ENCODE results near the gene ACTR8. TPM values are rescaled to one million over a fixed set of nuclear protein-coding genes. Genes with fewer than 3 reads are reported as not detected.

Gene ACTR8
- total RNA-seq, 1 donor = 8.1 TPM

GRCh38 chr3:53829605-53830004 lies 52.3 kb downstream of the ACTR8 start:
- Histone ChIP-seq H3K4me1 (ENCODE audit: insufficient read depth, low read length) (peaks cover 15% of the 10 kb centered on the region), H3K9me3 (ENCODE audit: low read depth, low read length) (no peaks in the 10 kb centered on the region), H3K4me3 (ENCODE audit: low read length) (no peak overlapping the region), H3K27me3 (ENCODE audit: insufficient read depth, low read length) (no peaks in the 10 kb centered on the region)

GRCh38 chr3:53828581-53828980 lies 53.4 kb downstream of the ACTR8 start:
- Histone ChIP-seq H3K9me3 (ENCODE audit: low read depth, low read length) (no peaks in the 10 kb centered on the region), H3K4me1 (ENCODE audit: insufficient read depth, low read length) (peaks cover 5% of the 10 kb centered on the region), H3K4me3 (ENCODE audit: low read length) (no peak overlapping the region), H3K27me3 (ENCODE audit: insufficient read depth, low read length) (no peaks in the 10 kb centered on the region)

- Histone ChIP-seq H3K27me3 (ENCODE audit: insufficient read depth, low read length) (no peaks in the 10 kb centered on the region), H3K4me1 (ENCODE audit: insufficient read depth, low read length) (no peaks in the 10 kb centered on the region), H3K9me3 (ENCODE audit: low read depth, low read length) (no peaks in the 10 kb centered on the region), H3K4me3 (ENCODE audit: low read length) (no peak overlapping the region)
These were observed 55.9 kb downstream of the ACTR8 start for GRCh38 chr3:53826048-53826447.

- Histone ChIP-seq H3K9me3 (ENCODE audit: low read depth, low read length) (no peaks in the 10 kb centered on the region), H3K4me3 (ENCODE audit: low read length) (no peak overlapping the region), H3K4me1 (ENCODE audit: insufficient read depth, low read length) (no peaks in the 10 kb centered on the region), H3K27me3 (ENCODE audit: insufficient read depth, low read length) (no peaks in the 10 kb centered on the region)
These were observed 57.2 kb downstream of the ACTR8 start for GRCh38 chr3:53824795-53825194.

GRCh38 chr3:53823956-53824657 lies 57.8 kb downstream of the ACTR8 start:
- no peaks in the 10 kb centered on the region for H3K27me3 ChIP-seq (ENCODE audit: insufficient read depth, low read length)
- H3K4me3 ChIP-seq (ENCODE audit: low read length) = no peak overlapping the region
- no peaks in the 10 kb centered on the region for H3K9me3 ChIP-seq (ENCODE audit: low read depth, low read length)
- no peaks in the 10 kb centered on the region for H3K4me1 ChIP-seq (ENCODE audit: insufficient read depth, low read length)

GRCh38 chr3:53823026-53823955 lies 58.7 kb downstream of the ACTR8 start:
- Histone ChIP-seq H3K4me1 (ENCODE audit: insufficient read depth, low read length) (no peaks in the 10 kb centered on the region), H3K9me3 (ENCODE audit: low read depth, low read length) (no peaks in the 10 kb centered on the region), H3K27me3 (ENCODE audit: insufficient read depth, low read length) (no peaks in the 10 kb centered on the region), H3K4me3 (ENCODE audit: low read length) (no peak overlapping the region)

GRCh38 chr3:53822331-53822741 lies 59.6 kb downstream of the ACTR8 start:
- Histone ChIP-seq H3K4me3 (ENCODE audit: low read length) (no peak overlapping the region), H3K9me3 (ENCODE audit: low read depth, low read length) (no peaks in the 10 kb centered on the region), H3K27me3 (ENCODE audit: insufficient read depth, low read length) (no peaks in the 10 kb centered on the region), H3K4me1 (ENCODE audit: insufficient read depth, low read length) (no peaks in the 10 kb centered on the region)

GRCh38 chr3:53821631-53822121 lies 60.3 kb downstream of the ACTR8 start:
- no peaks in the 10 kb centered on the region for H3K27me3 ChIP-seq (ENCODE audit: insufficient read depth, low read length)
- no peaks in the 10 kb centered on the region for H3K9me3 ChIP-seq (ENCODE audit: low read depth, low read length)
- no peaks in the 10 kb centered on the region for H3K4me1 ChIP-seq (ENCODE audit: insufficient read depth, low read length)
- H3K4me3 ChIP-seq (ENCODE audit: low read length) = no peak overlapping the region

- H3K4me1 ChIP-seq (ENCODE audit: insufficient read depth, low read length) = no peaks in the 10 kb centered on the region
- no peak overlapping the region for H3K4me3 ChIP-seq (ENCODE audit: low read length)
- no peaks in the 10 kb centered on the region for H3K9me3 ChIP-seq (ENCODE audit: low read depth, low read length)
- H3K27me3 ChIP-seq (ENCODE audit: insufficient read depth, low read length) = no peaks in the 10 kb centered on the region
These were observed 61.0 kb downstream of the ACTR8 start for GRCh38 chr3:53820756-53821580.

GRCh38 chr3:53820084-53820483 lies 61.9 kb downstream of the ACTR8 start:
- Histone ChIP-seq H3K4me3 (ENCODE audit: low read length) (no peak overlapping the region), H3K4me1 (ENCODE audit: insufficient read depth, low read length) (no peaks in the 10 kb centered on the region), H3K9me3 (ENCODE audit: low read depth, low read length) (no peaks in the 10 kb centered on the region), H3K27me3 (ENCODE audit: insufficient read depth, low read length) (no peaks in the 10 kb centered on the region)

- no peaks in the 10 kb centered on the region for H3K4me1 ChIP-seq (ENCODE audit: insufficient read depth, low read length)
These were observed 62.6 kb downstream of the ACTR8 start for GRCh38 chr3:53819163-53819868.

GRCh38 chr3:53818221-53819162 lies 63.5 kb downstream of the ACTR8 start:
- H3K4me3 ChIP-seq (ENCODE audit: low read length) = no peak overlapping the region
- H3K9me3 ChIP-seq (ENCODE audit: low read depth, low read length) = no peaks in the 10 kb centered on the region
- H3K4me1 ChIP-seq (ENCODE audit: insufficient read depth, low read length) = no peaks in the 10 kb centered on the region
- H3K27me3 ChIP-seq (ENCODE audit: insufficient read depth, low read length) = no peaks in the 10 kb centered on the region

More at GRCh38 chr3:53819163-53819868, 62.6 kb downstream of the ACTR8 start:
- Histone ChIP-seq H3K9me3 (ENCODE audit: low read depth, low read length) (no peaks in the 10 kb centered on the region), H3K4me3 (ENCODE audit: low read length) (no peak overlapping the region), H3K27me3 (ENCODE audit: insufficient read depth, low read length) (no peaks in the 10 kb centered on the region)

- Histone ChIP-seq H3K4me1 (ENCODE audit: insufficient read depth, low read length) (no peaks in the 10 kb centered on the region), H3K9me3 (ENCODE audit: low read depth, low read length) (no peaks in the 10 kb centered on the region), H3K27me3 (ENCODE audit: insufficient read depth, low read length) (no peaks in the 10 kb centered on the region), H3K4me3 (ENCODE audit: low read length) (no peak overlapping the region)
These were observed 64.1 kb downstream of the ACTR8 start for GRCh38 chr3:53817809-53818208.
